HS-5 (cell line): Measurements from ENCODE around the gene TAF11.
"Not testable (repeated sequence)": the region's sequence is repeated elsewhere in the genome, so short reads cannot be mapped to it uniquely, and the experiment has no call there.

Source experiments
- DNase-seq: peaks from one replicate; pipeline ENCODE4 v3.0.0-alpha.2; 2012; ENCODE audit warnings: low read depth

The TAF11 gene, protein sequence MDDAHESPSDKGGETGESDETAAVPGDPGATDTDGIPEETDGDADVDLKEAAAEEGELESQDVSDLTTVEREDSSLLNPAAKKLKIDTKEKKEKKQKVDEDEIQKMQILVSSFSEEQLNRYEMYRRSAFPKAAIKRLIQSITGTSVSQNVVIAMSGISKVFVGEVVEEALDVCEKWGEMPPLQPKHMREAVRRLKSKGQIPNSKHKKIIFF

DNA sequence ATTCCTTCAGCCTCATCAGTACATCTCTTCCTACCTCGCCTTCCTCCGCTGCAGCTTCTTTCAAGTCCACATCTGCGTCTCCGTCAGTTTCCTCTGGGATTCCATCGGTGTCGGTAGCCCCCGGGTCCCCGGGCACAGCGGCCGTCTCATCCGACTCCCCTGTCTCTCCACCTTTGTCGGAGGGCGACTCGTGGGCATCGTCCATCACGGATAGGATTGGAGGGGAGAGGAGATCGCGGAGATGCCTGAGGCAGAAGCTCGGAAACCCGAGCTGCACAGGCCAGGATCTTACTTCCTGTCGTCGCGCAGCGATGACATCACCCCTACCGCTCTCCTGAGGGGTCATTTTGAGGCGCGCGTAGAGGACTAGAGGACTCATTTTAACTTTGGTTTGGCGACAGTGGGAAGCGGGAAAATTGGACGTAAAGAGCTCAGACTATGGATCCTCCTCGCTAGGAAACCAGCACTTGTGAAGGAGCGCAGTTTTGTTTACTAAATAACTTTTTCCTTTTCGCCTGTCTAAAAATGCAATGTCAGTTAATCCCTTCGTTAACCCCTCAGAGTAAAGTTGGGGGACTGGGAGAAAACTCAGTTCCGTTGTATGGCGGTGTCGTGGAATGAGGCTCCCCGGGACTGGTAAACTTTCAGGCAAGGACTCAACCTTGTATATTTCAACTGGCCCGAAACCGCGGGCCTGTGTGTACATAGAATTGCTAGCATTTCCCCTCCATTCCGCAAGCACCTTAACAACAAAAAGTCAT lies at the start of gene TAF11:
Gene TAF11 (minus strand): TSS at position 290 of the 761 bp plus-strand sequence. CDS start 85 bp downstream, at position 205.
- DNase-seq, result peak; percentile 77

DNA sequence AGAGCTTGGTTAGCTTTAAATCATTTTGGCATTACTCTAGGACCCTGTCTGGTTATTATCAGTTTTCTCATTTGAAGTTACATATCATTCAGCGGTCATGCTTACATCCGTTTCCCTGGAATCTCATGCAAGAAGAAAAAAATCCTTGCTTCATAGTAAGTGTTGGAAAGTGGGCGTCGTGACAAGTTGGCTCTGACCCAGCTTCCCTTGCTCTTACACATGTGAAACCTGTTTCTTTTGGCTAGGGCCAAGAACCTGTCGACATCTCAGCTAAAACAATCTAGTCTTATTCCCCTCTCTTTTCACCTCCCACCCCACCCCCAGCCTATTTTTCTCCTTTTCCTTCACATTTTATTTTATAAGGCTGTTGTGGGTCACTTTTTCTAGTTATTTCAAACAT lies 46.7 kb upstream of the TAF11 start:
- DNase-seq, result no peak

GRCh38 chr6:34932202-34932601 lies 44.4 kb upstream of the TAF11 start:
- DNase-seq, result not testable (repeated sequence)

- DNase-seq, result no peak
Measured at GRCh38 chr6:34930221-34930620, 42.4 kb upstream of the TAF11 start.

DNA sequence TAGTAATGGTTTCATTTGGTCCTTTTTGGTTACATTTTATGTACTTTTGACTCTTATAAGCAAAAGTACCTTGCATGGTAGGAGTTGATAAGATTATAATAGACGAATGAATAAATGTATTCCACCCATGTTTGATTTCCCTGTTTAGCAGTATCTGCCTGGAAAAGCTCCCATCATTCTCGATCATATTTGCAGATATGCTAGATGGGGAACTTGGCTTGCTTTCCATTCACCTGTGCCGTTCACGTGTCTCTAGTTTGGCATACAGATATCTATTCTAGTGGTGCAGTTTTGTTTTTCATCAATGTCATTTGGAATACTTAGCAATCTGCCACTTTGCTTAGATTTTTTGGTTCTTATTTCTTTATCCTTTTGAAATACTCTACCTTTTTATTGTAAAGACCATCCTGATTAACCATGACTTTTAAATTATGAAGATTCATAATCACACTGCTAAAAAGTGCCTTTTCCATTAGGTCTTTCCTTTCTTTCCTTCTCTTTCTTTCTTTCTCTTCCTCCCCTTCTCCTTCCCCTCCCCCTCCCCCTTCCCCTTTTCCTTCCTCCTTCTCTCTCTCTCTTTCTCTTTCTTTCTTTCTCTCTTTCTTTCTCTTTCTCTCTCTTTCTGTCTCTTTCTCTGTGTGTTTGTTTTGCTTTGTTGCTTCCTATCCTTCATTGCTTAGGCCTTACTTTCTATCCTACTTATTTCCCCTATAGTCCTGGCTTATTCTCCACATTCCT lies 41.6 kb upstream of the TAF11 start:
- DNase-seq, result no peak

DNA sequence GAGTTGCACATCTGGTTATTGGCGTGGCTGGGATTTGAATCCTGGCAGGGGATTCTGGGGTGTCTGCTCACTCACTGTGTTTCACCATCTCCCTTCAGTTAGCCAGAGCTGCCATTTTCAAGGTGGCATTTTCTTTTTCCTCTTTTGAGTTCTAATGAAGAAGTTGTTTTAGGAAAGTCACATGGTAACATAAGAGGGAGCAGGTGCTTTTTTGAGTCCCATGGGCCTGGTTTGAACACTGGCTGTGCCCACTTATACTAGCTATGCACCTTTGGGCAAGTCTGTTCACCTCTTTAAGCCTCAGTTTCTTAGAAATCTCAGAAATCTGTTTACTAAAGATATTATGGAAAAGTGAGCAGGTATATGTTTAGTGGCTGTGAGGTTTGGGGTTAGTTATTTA lies 40.9 kb upstream of the TAF11 start:
- DNase-seq, result no peak

DNA sequence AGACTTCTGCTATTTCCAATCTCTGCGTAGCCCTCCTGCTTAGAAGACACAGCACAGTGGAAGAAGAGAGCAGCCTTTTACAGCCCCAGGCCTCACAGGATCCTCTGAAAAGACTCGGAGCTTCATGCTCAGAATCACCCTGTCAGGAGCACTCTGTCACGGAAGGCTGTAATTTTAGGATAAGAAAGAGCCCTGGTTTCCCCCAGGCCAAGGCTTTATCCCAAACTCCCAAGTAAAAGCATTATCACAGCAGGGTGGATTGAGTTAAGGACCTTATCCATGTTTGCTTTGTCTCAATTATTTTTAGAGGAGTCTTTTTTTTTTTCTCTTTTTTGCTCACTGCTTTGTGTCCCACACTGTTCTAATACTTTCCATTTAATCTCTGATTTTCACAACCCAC lies 40.4 kb upstream of the TAF11 start:
- DNase-seq, result no peak

- peak; percentile 31 for DNase-seq
Measured at GRCh38 chr6:34926655-34927054, 38.8 kb upstream of the TAF11 start.

DNA sequence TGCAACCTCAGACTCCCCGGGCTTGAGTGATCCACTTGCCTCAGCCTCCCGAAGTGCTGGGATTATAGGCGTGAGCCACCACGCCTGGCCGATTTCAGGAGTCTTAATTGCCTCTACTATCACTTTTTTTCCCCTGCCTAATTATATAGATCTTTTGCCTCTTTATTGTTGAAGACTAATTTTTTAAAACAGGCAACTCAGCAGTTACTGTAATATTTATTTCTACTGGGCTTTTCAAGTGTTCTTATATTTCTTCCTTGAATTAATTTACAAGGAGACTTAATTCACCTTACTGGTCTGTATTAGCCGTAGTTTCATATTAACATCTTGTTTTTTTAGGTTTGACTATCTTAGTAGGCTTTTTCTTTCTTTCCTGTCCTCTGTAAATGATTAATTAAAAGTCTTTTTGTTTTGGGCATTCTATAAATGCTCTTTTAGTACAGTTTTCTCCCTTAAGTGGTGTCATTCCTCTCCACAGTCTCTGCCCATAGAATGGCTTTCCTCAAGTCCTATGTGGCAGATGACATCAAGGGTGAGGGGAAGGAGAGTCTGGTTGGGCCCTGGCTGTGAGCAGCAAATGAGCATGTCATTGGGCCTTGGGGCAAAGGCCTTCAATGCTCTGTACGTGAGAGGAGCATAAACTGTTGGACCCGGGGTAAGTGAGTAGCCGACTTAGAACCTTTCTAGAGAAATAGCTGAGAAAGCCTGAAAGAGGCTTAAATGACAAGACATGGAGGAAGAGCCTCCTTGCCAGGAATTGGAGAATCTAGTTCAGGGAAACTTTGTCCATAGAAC lies 37.2 kb upstream of the TAF11 start:
- no peak for DNase-seq

DNA sequence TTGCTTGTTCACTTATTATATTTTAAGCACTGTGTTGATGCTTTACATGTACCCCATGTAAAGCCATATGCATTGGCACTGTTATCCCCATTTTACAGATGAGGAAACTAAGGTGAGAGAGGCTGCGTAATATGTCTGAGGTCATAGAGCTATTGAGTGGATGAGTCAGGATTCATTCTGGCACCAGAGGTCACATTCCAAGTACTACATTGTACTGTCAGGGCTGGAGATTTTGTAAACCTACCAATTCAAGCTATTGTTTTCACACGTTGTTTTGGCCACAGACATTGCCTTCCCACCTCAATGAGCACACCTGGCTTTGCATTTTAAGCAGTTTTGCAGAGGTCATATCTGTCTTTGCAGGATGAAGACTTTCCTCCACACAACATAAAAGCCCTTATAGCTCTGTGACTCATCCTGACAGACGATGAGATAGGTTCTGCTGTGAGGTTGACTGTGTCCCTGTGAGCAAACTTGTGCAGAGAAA lies 34.4 kb upstream of the TAF11 start:
- DNase-seq, result peak; percentile 49

GRCh38 chr6:34920097-34920496 lies 32.3 kb upstream of the TAF11 start:
- no peak for DNase-seq

DNA sequence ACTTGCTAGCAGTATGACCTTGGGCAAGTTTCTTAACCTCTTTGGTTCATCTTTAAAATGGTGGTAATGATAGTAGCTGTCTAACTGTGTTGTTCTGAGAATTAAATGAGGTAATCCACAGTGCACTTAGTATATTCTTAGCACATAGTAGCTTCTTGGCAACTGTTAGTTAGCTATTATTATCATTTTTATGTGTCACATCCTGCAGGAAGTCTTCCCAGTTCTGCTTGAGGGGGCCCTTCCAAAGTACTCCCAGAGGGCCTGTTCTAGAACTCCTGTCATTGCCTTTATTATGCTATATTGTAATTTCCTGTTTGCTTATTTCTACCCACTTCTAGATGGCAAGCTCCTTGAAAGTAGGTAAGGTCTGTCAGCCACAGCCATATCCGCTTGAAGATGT lies 31.8 kb upstream of the TAF11 start:
- DNase-seq, result no peak

GRCh38 chr6:34917626-34918285 lies 29.9 kb upstream of the TAF11 start:
- no peak for DNase-seq

GRCh38 chr6:34916348-34916967 lies 28.6 kb upstream of the TAF11 start:
- DNase-seq, result no peak

- no peak for DNase-seq
Measured at GRCh38 chr6:34914358-34914757, 26.5 kb upstream of the TAF11 start.

DNA sequence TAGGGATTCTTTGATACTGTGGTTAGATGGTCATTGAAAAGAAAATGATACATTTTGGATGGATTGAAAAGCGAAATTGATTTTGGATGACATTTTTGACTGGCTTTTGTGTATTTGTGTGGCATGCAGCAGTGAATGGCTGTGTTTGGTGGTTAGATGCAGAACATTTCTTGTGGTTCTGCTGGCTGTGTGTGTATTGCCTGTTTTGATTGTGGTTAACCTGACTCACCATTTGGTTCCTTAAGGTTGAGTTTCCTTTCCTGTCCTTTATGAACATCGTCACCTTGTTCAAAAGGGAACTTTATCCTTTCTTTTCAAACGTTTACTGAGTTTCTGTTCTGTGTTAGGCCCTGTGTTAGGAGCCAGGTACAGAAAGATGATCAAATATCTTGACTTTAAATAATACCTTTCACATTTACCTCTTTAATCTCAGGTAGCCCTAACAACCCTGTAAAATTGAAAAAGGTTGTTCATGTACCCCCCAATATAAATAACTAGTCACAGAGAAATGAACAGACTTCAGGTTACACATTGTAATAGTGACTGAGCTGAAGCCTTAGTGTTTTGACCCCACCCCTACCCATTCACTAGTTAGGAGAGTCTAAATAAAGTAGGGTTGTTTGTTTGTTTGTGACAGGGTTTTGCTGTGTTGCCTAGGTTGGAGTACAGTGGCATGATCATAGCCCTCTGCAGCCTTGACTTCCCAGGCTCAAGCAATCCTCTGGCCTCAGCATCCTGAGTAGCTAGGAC lies 25.0 kb upstream of the TAF11 start:
- DNase-seq, result peak; percentile 51

DNA sequence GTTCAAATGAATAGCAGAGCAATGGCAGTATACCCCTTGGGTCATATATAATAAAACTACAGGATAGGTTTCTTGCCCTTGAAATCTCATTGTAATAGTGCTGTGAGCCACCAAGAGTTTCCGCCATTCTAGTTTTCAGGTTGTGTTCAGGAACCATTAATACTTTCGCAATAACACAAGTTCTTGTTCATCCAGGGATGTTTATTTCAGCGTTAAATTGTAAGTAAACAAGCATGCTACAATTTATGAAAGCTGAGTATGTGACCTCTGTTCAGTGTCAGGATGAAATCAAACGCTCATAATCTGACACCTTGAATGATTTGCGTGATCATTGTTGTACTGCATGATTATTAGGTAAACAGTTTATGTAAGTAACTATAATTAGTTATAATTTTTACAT lies 24.0 kb upstream of the TAF11 start:
- no peak for DNase-seq

GRCh38 chr6:34909320-34909883 lies 21.6 kb upstream of the TAF11 start:
- no peak for DNase-seq

DNA sequence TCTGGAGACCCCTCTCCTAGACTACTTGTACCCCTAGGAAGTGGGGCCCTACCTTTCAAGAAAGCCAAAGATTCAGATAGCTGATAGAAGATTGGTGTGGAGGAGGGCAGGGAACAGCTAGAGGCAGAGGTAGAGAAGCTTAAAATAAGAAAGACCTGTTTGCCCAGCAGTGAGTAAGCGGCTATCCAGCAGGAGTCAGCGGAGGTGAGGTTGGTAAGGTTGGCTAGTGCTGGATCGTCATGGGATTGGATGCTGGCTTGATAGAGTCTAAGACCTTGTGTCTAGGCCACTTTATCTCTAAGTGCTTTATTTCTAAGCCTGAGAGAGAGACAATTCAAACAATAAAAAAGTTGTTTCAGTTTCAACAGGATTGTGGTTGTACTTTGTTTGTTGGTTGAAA lies 20.4 kb upstream of the TAF11 start:
- DNase-seq, result no peak

GRCh38 chr6:34906826-34907225 lies 19.0 kb upstream of the TAF11 start:
- no peak for DNase-seq
